Cardiac muscle cell (in vitro differentiated cells and primary cell): ENCODE measurements around the gene FBRSL1. TPM values are rescaled to one million over a fixed set of nuclear protein-coding genes. Genes with fewer than 3 reads are reported as not detected.
"Not testable (repeated sequence)": the region's sequence is repeated elsewhere in the genome, so short reads cannot be mapped to it uniquely, and the experiment has no call there.

Experiments used
- DNase-seq, 2 donors: peaks; one replicate each; pipeline versions ENCODE4 v3.0.0 to v3.0.0-alpha.2; 2010 to 2017; ENCODE audit warnings: low read depth in 1 of 2, low spot score in 1 of 2
- H3K27ac ChIP-seq: fragments of 200-600 bp; sonication (generic); 2 replicates; pipeline ENCODE4 v1.5.1; 2016
- H3K27me3 ChIP-seq: fragments of 200-600 bp; sonication (generic); 2 replicates; pipeline ENCODE4 v1.6.0; 2016; ENCODE audit warnings: control low read depth
- H3K36me3 ChIP-seq: fragments of 200-600 bp; sonication (generic); 2 replicates; pipeline ENCODE4 v1.5.1; 2016; ENCODE audit warnings: control low read depth
- H3K4me1 ChIP-seq: fragments of 200-600 bp; sonication (generic); 2 replicates; pipeline ENCODE4 v1.8.1; 2017; ENCODE audit warnings: low read depth, mild to moderate bottlenecking, mixed run types
- H3K4me3 ChIP-seq: fragments of 200-600 bp; sonication (generic); 2 replicates; pipeline ENCODE4 v1.5.1; 2016; ENCODE audit warnings: mild to moderate bottlenecking
- H3K9me3 ChIP-seq: fragments of 200-600 bp; sonication (generic); 2 replicates; pipeline ENCODE4 v1.5.1; 2017; ENCODE audit warnings: low read depth, mild to moderate bottlenecking, control low read depth
- CTCF ChIP-seq: IDR thresholded peaks from 2 replicates; pipeline ENCODE4 v1.5.1; 2012; ENCODE audit warnings: low read depth, mild to moderate bottlenecking, low read length
- polyA plus RNA-seq: library from polyadenylated mRNA; unstranded; fragments of >200 nt; fragmentation: Nextera tagmentation; extraction: Ambion mirVana; gene quantifications from 2 replicates; pipeline ENCODE4 v1.2.1, GENCODE V29; 2016
- total RNA-seq: library from RNA; depleted of rRNA; stranded (reverse); fragments of >200 nt; gene quantifications from 2 replicates; pipeline ENCODE4 v1.2.3, GENCODE V29; 2016

The FBRSL1 gene
- total and polyA plus RNA-seq, 2 experiments from 2014 or later = 37.3 to 45.0 TPM

GRCh38 chr12:132461526-132461925 is 28.4 kb upstream of the FBRSL1 start:
- DNase-seq = no peak
- Histone ChIP-seq H3K9me3 (no peaks in the 10 kb centered on the region), H3K4me1 (no peaks in the 10 kb centered on the region), H3K27me3 (no peaks in the 10 kb centered on the region), H3K36me3 (no peaks in the 10 kb centered on the region), H3K27ac (no peak overlapping the region), H3K4me3 (no peak overlapping the region)
- TF ChIP-seq CTCF = no peak

- Histone ChIP-seq H3K9me3 (no peaks in the 10 kb centered on the region), H3K36me3 (no peaks in the 10 kb centered on the region), H3K4me1 (no peaks in the 10 kb centered on the region), H3K27me3 (no peaks in the 10 kb centered on the region), H3K27ac (no peak overlapping the region), H3K4me3 (no peak overlapping the region)
- no peak for DNase-seq
- TF ChIP-seq CTCF = no peak
Observed at GRCh38 chr12:132462788-132463187, 27.2 kb upstream of the FBRSL1 start.

GRCh38 chr12:132463284-132463924 is 26.5 kb upstream of the FBRSL1 start:
- not testable (repeated sequence) for H3K4me1 ChIP-seq, H3K36me3 ChIP-seq, H3K27me3 ChIP-seq, H3K9me3 ChIP-seq, H3K27ac ChIP-seq, DNase-seq, H3K4me3 ChIP-seq

- H3K4me1 ChIP-seq, H3K36me3 ChIP-seq, DNase-seq, H3K9me3 ChIP-seq, H3K4me3 ChIP-seq, H3K27me3 ChIP-seq, H3K27ac ChIP-seq: not testable (repeated sequence)
Observed at GRCh38 chr12:132464304-132464703, 25.6 kb upstream of the FBRSL1 start.

GRCh38 chr12:132464820-132465219 is 25.1 kb upstream of the FBRSL1 start:
- no peak for TF ChIP-seq CTCF
- no peak overlapping the region for H3K27ac ChIP-seq
- H3K36me3 ChIP-seq = no peaks in the 10 kb centered on the region
- DNase-seq = no peak
- no peak overlapping the region for H3K4me3 ChIP-seq
- no peaks in the 10 kb centered on the region for H3K9me3 ChIP-seq
- H3K27me3 ChIP-seq = no peaks in the 10 kb centered on the region
- H3K4me1 ChIP-seq = no peaks in the 10 kb centered on the region

- DNase-seq = no peak
- no peaks in the 10 kb centered on the region for H3K36me3 ChIP-seq
- H3K4me1 ChIP-seq = no peaks in the 10 kb centered on the region
- no peak overlapping the region for H3K27ac ChIP-seq
- TF ChIP-seq CTCF = no peak
- H3K9me3 ChIP-seq = no peaks in the 10 kb centered on the region
- H3K4me3 ChIP-seq = no peak overlapping the region
- H3K27me3 ChIP-seq = no peaks in the 10 kb centered on the region
Observed at GRCh38 chr12:132465269-132466190, 24.4 kb upstream of the FBRSL1 start.
